UCSD-AML1 (cell line): Measurements from ENCODE around the gene BTBD1.

Experiments used
- DNase-seq: peaks from one replicate; lab custom pipeline; 2025; ENCODE audit not compliant: unreplicated experiment; lab: John Stamatoyannopoulos, UW

The BTBD1 gene

GRCh38 chr15:83066734-83067637 is at the start of gene BTBD1:
Gene BTBD1 (minus strand): TSS chr15:83067252. CDS start chr15:83067151, 101 bp downstream.
- DNase-seq = peak; percentile 94

GRCh38 chr15:83115831-83116565 is 48.9 kb upstream of the BTBD1 start:
- no peak for DNase-seq

- DNase-seq = no peak
These were observed 48.4 kb upstream of the BTBD1 start for GRCh38 chr15:83115410-83115809.

GRCh38 chr15:83114856-83115255 is 47.8 kb upstream of the BTBD1 start:
- DNase-seq = no peak

GRCh38 chr15:83113881-83114674 is 47.0 kb upstream of the BTBD1 start:
- no peak for DNase-seq

- DNase-seq = no peak
These were observed 45.9 kb upstream of the BTBD1 start for GRCh38 chr15:83112956-83113299.

GRCh38 chr15:83112233-83112955 is 45.3 kb upstream of the BTBD1 start:
- no peak for DNase-seq

GRCh38 chr15:83111149-83111548 is 44.1 kb upstream of the BTBD1 start:
- no peak for DNase-seq

- no peak for DNase-seq
These were observed 43.3 kb upstream of the BTBD1 start for GRCh38 chr15:83110381-83110780.

GRCh38 chr15:83109532-83109931 is 42.5 kb upstream of the BTBD1 start:
- DNase-seq = no peak

GRCh38 chr15:83108266-83109219 is 41.5 kb upstream of the BTBD1 start:
- DNase-seq = peak; percentile 84

- peak; percentile 43 for DNase-seq
These were observed 40.8 kb upstream of the BTBD1 start for GRCh38 chr15:83107841-83108181.

GRCh38 chr15:83106994-83107840 is 40.2 kb upstream of the BTBD1 start, which contains the start of gene TM6SF1:
Gene TM6SF1 (plus strand): TSS chr15:83107645. CDS start chr15:83107681, 36 bp downstream.
- DNase-seq = peak; percentile 62

GRCh38 chr15:83105440-83105839 is 38.4 kb upstream of the BTBD1 start:
- DNase-seq = peak; percentile 19

GRCh38 chr15:83104141-83104540 is 37.1 kb upstream of the BTBD1 start:
- DNase-seq = no peak

- no peak for DNase-seq
These were observed 35.3 kb upstream of the BTBD1 start for GRCh38 chr15:83102346-83102745.

GRCh38 chr15:83100097-83100646 is 33.1 kb upstream of the BTBD1 start:
- no peak for DNase-seq

GRCh38 chr15:83099290-83099689 is 32.2 kb upstream of the BTBD1 start:
- DNase-seq = no peak
